ENCODE data around the gene ZNF564. TPM values are rescaled to one million over a fixed set of nuclear protein-coding genes. Genes with fewer than 3 reads are reported as not detected.

Gene ZNF564
- total and polyA plus RNA-seq, 8 donors, result 7.4 to 12.6 (median 10.3) TPM

DNA sequence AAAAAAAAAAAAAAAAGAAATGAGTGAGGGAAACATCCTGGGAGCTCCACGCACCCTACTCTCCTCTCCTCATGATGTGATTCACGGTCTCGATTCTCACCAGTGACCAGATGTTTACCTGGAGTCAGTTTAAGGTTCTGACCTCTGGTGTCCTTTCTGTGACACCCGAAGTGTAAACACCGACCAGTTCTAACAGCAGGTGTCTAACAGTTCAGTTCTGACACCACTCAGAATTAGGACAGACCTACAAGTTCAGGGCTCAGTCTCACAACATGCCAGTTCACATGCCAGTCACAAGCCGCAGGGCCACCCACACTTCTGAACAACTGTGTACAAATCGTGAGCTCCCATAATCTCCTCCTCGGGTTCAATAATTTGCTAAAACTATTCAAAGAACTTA is 6.0 kb downstream of the ZNF564 start:
- peaks cover 0 to 19% of the 10 kb centered on the region in 2 donors for H3K9me3 ChIP-seq
- TF ChIP-seq, protein P1, sequence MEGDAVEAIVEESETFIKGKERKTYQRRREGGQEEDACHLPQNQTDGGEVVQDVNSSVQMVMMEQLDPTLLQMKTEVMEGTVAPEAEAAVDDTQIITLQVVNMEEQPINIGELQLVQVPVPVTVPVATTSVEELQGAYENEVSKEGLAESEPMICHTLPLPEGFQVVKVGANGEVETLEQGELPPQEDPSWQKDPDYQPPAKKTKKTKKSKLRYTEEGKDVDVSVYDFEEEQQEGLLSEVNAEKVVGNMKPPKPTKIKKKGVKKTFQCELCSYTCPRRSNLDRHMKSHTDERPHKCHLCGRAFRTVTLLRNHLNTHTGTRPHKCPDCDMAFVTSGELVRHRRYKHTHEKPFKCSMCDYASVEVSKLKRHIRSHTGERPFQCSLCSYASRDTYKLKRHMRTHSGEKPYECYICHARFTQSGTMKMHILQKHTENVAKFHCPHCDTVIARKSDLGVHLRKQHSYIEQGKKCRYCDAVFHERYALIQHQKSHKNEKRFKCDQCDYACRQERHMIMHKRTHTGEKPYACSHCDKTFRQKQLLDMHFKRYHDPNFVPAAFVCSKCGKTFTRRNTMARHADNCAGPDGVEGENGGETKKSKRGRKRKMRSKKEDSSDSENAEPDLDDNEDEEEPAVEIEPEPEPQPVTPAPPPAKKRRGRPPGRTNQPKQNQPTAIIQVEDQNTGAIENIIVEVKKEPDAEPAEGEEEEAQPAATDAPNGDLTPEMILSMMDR (IDR thresholded peaks at IDR 0.05), result no peak
- intact Hi-C loops (cut with DNase I), result no loop called here

GRCh38 chr19:12544401-12544876 is 6.8 kb downstream of the ZNF564 start:
- peaks cover 5 to 31% of the 10 kb centered on the region in 2 donors for H3K4me1 ChIP-seq
- intact Hi-C loops (cut with DNase I), result no loop called here
- H3K27ac ChIP-seq, result peak overlapping the region in 1 of 2 donors; percentile 41
- H3K27me3 ChIP-seq, result no peaks in the 10 kb centered on the region
- TF ChIP-seq, protein P1 (IDR thresholded peaks at IDR 0.05), result no peak
- DNase-seq, result no peak
- peak; percentile 41 for ATAC-seq
- peaks cover 0 to 24% of the 10 kb centered on the region in 2 donors for H3K9me3 ChIP-seq
- peaks cover 0 to 37% of the 10 kb centered on the region in 2 donors for H3K36me3 ChIP-seq
- no peak overlapping the region for H3K4me3 ChIP-seq

More for the DNA sequence above, 6.0 kb downstream of the ZNF564 start:
- ATAC-seq, result no peak
- peaks cover 0 to 29% of the 10 kb centered on the region in 2 donors for H3K36me3 ChIP-seq
- peaks cover 11 to 39% of the 10 kb centered on the region in 2 donors for H3K4me1 ChIP-seq
- no peak for DNase-seq
- H3K27me3 ChIP-seq, result no peaks in the 10 kb centered on the region
- no peak overlapping the region for H3K4me3 ChIP-seq
- H3K27ac ChIP-seq, result no peak overlapping the region

- Histone ChIP-seq H3K27ac (peak overlapping the region in 1 of 2 donors; percentile 41), H3K4me1 (peaks cover 0 to 25% of the 10 kb centered on the region in 2 donors), H3K4me3 (no peak overlapping the region), H3K36me3 (peaks cover 0 to 43% of the 10 kb centered on the region in 2 donors), H3K9me3 (peaks cover 0 to 29% of the 10 kb centered on the region in 2 donors), H3K27me3 (no peaks in the 10 kb centered on the region)
- ATAC-seq, result no peak
- intact Hi-C loops (cut with DNase I), result no loop called here
- TF ChIP-seq, protein P1 (IDR thresholded peaks at IDR 0.05), result no peak
- DNase-seq, result no peak
Observed at GRCh38 chr19:12543855-12544254, 7.4 kb downstream of the ZNF564 start.

DNA sequence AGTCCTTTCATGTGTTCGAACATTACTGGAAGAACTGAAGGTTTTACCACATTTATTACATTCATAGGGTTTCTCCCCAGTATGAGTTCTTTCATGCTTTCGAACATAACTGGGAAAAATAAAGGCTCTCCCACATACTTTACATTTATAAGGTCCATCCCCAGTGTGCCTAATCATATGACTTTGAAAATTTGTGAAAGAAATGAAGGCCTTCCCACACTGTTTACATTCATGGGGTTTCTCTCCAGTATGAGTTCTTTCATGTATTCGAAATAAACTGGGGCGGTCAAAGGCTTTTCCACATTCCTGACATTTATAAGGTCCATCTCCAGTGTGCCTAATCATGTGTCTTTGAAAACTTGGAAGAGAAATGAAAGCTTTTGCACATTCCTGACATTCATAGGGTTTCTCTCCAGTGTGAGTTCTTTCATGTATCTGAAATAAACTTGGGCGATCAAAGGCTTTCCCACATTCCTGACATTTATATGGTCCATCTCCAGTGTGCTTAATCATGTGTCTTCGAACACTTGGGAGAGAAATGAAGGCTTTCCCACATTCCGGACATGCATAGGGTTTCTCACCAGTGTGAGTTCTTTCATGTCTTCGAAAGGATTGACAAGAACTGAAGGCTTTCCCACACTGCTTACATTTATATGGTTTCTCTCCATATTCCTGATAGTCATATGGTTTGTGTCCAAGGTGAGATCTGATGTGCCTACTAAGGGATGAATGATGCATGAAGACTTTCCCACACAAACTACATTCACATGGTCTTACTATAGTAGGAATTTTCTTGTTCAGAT is 24.0 kb downstream of the ZNF564 start:
- TF ChIP-seq, protein P1 (IDR thresholded peaks at IDR 0.05), result no peak
- Histone ChIP-seq H3K36me3 (peaks cover 13 to 93% of the 10 kb centered on the region in 2 donors), H3K4me1 (no peaks in the 10 kb centered on the region), H3K9me3 (peaks cover 45 to 99% of the 10 kb centered on the region in 2 donors), H3K27ac (no peak overlapping the region), H3K4me3 (no peak overlapping the region), H3K27me3 (no peaks in the 10 kb centered on the region)
- ATAC-seq (no peak), DNase-seq (no peak)
- intact Hi-C loops (cut with DNase I), result no loop called here

DNA sequence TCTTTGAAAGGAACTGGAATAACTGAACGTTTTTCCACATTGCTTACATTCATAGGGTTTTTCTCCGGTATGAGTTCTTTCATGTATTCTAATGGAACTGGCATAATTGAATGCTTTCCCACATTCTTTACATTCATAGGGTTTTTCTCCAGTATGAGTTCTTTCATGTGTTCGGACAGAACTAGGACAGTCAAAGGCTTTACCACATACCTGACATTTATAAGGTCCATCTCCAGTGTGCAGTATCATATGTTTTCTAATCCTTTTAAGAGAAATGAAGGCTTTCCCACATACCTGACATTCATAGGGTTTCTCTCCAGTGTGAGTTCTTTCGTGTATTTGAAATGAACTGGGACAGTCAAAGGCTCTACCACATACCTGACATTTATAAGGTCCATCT is 24.7 kb downstream of the ZNF564 start:
- Histone ChIP-seq H3K4me3 (no peak overlapping the region), H3K36me3 (peaks cover 13 to 87% of the 10 kb centered on the region in 2 donors), H3K4me1 (no peaks in the 10 kb centered on the region), H3K27ac (no peak overlapping the region), H3K9me3 (peaks cover 45 to 100% of the 10 kb centered on the region in 2 donors), H3K27me3 (no peaks in the 10 kb centered on the region)
- TF ChIP-seq, protein P1 (IDR thresholded peaks at IDR 0.05), result no peak
- DNase-seq (no peak), ATAC-seq (no peak)
- intact Hi-C loops (cut with DNase I), result no loop called here
